HTR-8/SVneo (cell line): ENCODE measurements around the gene GPS1.
A peak's percentile ranks its signal among the peaks of the same experiment; 100 is the strongest.

Experiments
- DNase-seq: peaks from one replicate; pipeline ENCODE4 v3.0.0; 2011; ENCODE audit warnings: low spot score, mixed read lengths; ENCODE audit not compliant: insufficient read length
- FAIRE-seq: peaks from 2 replicates; lab custom pipeline; 2011; peaks lifted over from hg19 to GRCh38; lab: Jason Lieb, UNC

Gene GPS1

GRCh38 chr17:82051776-82052637 lies at the start of gene GPS1, which contains the start of gene RFNG:
GPS1 (plus strand) TSS chr17:82051898; CDS start chr17:82051932, 34 bp downstream.
RFNG (minus strand) TSS chr17:82051811; CDS start chr17:82051766, 45 bp downstream.
- peak; percentile 78 for DNase-seq
- FAIRE-seq: no peak

- DNase-seq (peak; percentile 92), FAIRE-seq (peak; percentile 80)
These were observed 48.0 kb upstream of the GPS1 start for GRCh38 chr17:82003411-82004381.

- no peak for DNase-seq
- no peak for FAIRE-seq
These were observed 46.9 kb upstream of the GPS1 start for GRCh38 chr17:82004517-82005455.

- peak; percentile 72 for FAIRE-seq
- DNase-seq: no peak
These were observed 45.9 kb upstream of the GPS1 start for GRCh38 chr17:82005701-82006348.

GRCh38 chr17:82006468-82007227 lies 45.0 kb upstream of the GPS1 start:
- FAIRE-seq (no peak), DNase-seq (no peak)

- FAIRE-seq (no peak), DNase-seq (no peak)
These were observed 44.5 kb upstream of the GPS1 start for GRCh38 chr17:82007228-82007494.

- FAIRE-seq: no peak
- no peak for DNase-seq
These were observed 44.0 kb upstream of the GPS1 start for GRCh38 chr17:82007495-82008257.

- FAIRE-seq: no peak
- DNase-seq: no peak
These were observed 43.3 kb upstream of the GPS1 start for GRCh38 chr17:82008258-82008940.

GRCh38 chr17:82008941-82009405 lies 42.7 kb upstream of the GPS1 start:
- FAIRE-seq: no peak
- DNase-seq: no peak

- FAIRE-seq: no peak
These were observed 42.3 kb upstream of the GPS1 start for GRCh38 chr17:82009413-82009812.

GRCh38 chr17:82010575-82011525 lies 40.8 kb upstream of the GPS1 start:
- FAIRE-seq (no peak), DNase-seq (no peak)

More at GRCh38 chr17:82009413-82009812, 42.3 kb upstream of the GPS1 start:
- DNase-seq: no peak

- DNase-seq: no peak
- no peak for FAIRE-seq
These were observed 40.0 kb upstream of the GPS1 start for GRCh38 chr17:82011617-82012187.

- FAIRE-seq: no peak
- no peak for DNase-seq
These were observed 39.4 kb upstream of the GPS1 start for GRCh38 chr17:82012261-82012639.

GRCh38 chr17:82012640-82013295 lies 38.9 kb upstream of the GPS1 start:
- DNase-seq (no peak), FAIRE-seq (no peak)

GRCh38 chr17:82013341-82013740 lies 38.4 kb upstream of the GPS1 start:
- no peak for FAIRE-seq
- DNase-seq: no peak
